ENCODE measurements around the gene M1AP.
A peak's percentile ranks its signal among the peaks of the same experiment; 100 is the strongest.

The M1AP gene

GRCh38 chr2:74529357-74530238 is 118.5 kb downstream of the M1AP start, which contains the start of the genes AUP1 and HTRA2:
Gene AUP1, minus strand, starts transcription at chr2:74529706. Its CDS starts 77 bp downstream, at chr2:74529629.
Gene HTRA2, plus strand, starts transcription at chr2:74529933. Its CDS starts 74 bp downstream, at chr2:74530007.
- Histone ChIP-seq H3K36me3 (peaks cover 54% of the 10 kb centered on the region), H3K4me2 (peak within 1 kb of the TSS; percentile 98), H3K27ac (peak within 1 kb of the TSS; percentile 96), H3K27me3 (no peaks in the 10 kb centered on the region), H4K20me1 (peaks cover 32% of the 10 kb centered on the region), H3K4me3 (peak within 1 kb of the TSS; percentile 97), H3K9me3 (no peaks in the 10 kb centered on the region), H3K9ac (peak within 1 kb of the TSS; percentile 94), H3K4me1 (peaks cover 42% of the 10 kb centered on the region)
- no peak for TF ChIP-seq Cebpa-rat (IDR thresholded peaks at IDR 0.05)

GRCh38 chr2:74528600-74529356 is 119.4 kb downstream of the M1AP start:
- H3K9me3 ChIP-seq = no peaks in the 10 kb centered on the region
- peak overlapping the region; percentile 98 for H3K4me2 ChIP-seq
- no peaks in the 10 kb centered on the region for H3K27me3 ChIP-seq
- H3K9ac ChIP-seq = peak overlapping the region; percentile 94
- H3K36me3 ChIP-seq = peaks cover 46% of the 10 kb centered on the region
- peaks cover 42% of the 10 kb centered on the region for H3K4me1 ChIP-seq
- H4K20me1 ChIP-seq = peaks cover 32% of the 10 kb centered on the region
- peak overlapping the region; percentile 96 for H3K27ac ChIP-seq
- H3K4me3 ChIP-seq = peak overlapping the region; percentile 97
- no peak for TF ChIP-seq Cebpa-rat (IDR thresholded peaks at IDR 0.05)

- H3K9me3 ChIP-seq = no peaks in the 10 kb centered on the region
- H3K27ac ChIP-seq = no peak overlapping the region
- H3K9ac ChIP-seq = peak overlapping the region; percentile 94; the same call in 1 of the 2 replicates
- H3K27me3 ChIP-seq = no peaks in the 10 kb centered on the region
- TF ChIP-seq Cebpa-rat (IDR thresholded peaks at IDR 0.05) = no peak
- H3K4me3 ChIP-seq = peak overlapping the region; percentile 97
- peaks cover 36% of the 10 kb centered on the region for H3K36me3 ChIP-seq
- peaks cover 32% of the 10 kb centered on the region for H4K20me1 ChIP-seq
- peaks cover 41% of the 10 kb centered on the region for H3K4me1 ChIP-seq
- H3K4me2 ChIP-seq = peak overlapping the region; percentile 98
These were observed 120.4 kb downstream of the M1AP start for GRCh38 chr2:74527741-74528140.

- Histone ChIP-seq H3K36me3 (peaks cover 31% of the 10 kb centered on the region), H3K27ac (no peak overlapping the region), H3K4me1 (peaks cover 31% of the 10 kb centered on the region), H3K4me3 (no peak overlapping the region), H3K4me2 (0 out of 2 replicates have a peak overlapping the region, but pooled peaks have one; percentile 8), H4K20me1 (peaks cover 22% of the 10 kb centered on the region), H3K27me3 (no peaks in the 10 kb centered on the region; the same call in 1 of the 2 replicates), H3K9ac (no peak overlapping the region), H3K9me3 (no peaks in the 10 kb centered on the region)
- TF ChIP-seq Cebpa-rat (IDR thresholded peaks at IDR 0.05) = no peak
These were observed 121.4 kb downstream of the M1AP start for GRCh38 chr2:74526649-74527230.

GRCh38 chr2:74525717-74526648 is 122.1 kb downstream of the M1AP start, which contains the start of gene DQX1:
Gene DQX1, minus strand, starts transcription at chr2:74526231. Its CDS starts 502 bp downstream, at chr2:74525729.
- Histone ChIP-seq H3K36me3 (peaks cover 31% of the 10 kb centered on the region), H3K9me3 (no peaks in the 10 kb centered on the region), H3K4me2 (0 out of 2 replicates have a peak within 1 kb of the TSS, but pooled peaks have one; percentile 8), H3K4me1 (peaks cover 24% of the 10 kb centered on the region), H3K27me3 (no peaks in the 10 kb centered on the region; the same call in 1 of the 2 replicates), H3K9ac (no peak within 1 kb of the TSS), H3K4me3 (no peak within 1 kb of the TSS), H3K27ac (no peak within 1 kb of the TSS), H4K20me1 (peaks cover 14% of the 10 kb centered on the region)
- no peak for TF ChIP-seq Cebpa-rat (IDR thresholded peaks at IDR 0.05)

- H3K9ac ChIP-seq = no peak overlapping the region
- H3K27ac ChIP-seq = no peak overlapping the region
- H3K36me3 ChIP-seq = peaks cover 31% of the 10 kb centered on the region
- H3K9me3 ChIP-seq = no peaks in the 10 kb centered on the region
- H3K27me3 ChIP-seq = peaks cover 7% of the 10 kb centered on the region
- peaks cover 12% of the 10 kb centered on the region for H4K20me1 ChIP-seq
- peaks cover 20% of the 10 kb centered on the region for H3K4me1 ChIP-seq
- no peak overlapping the region for H3K4me2 ChIP-seq
- no peak for TF ChIP-seq Cebpa-rat (IDR thresholded peaks at IDR 0.05)
- H3K4me3 ChIP-seq = no peak overlapping the region
These were observed 123.0 kb downstream of the M1AP start for GRCh38 chr2:74524955-74525716.

GRCh38 chr2:74524005-74524404 is 124.1 kb downstream of the M1AP start:
- peaks cover 18% of the 10 kb centered on the region for H3K27me3 ChIP-seq
- no peak overlapping the region for H3K9ac ChIP-seq
- no peak overlapping the region for H3K27ac ChIP-seq
- peaks cover 31% of the 10 kb centered on the region for H3K36me3 ChIP-seq
- peaks cover 11% of the 10 kb centered on the region for H4K20me1 ChIP-seq
- H3K4me2 ChIP-seq = no peak overlapping the region
- no peak for TF ChIP-seq Cebpa-rat (IDR thresholded peaks at IDR 0.05)
- no peaks in the 10 kb centered on the region for H3K9me3 ChIP-seq
- peaks cover 20% of the 10 kb centered on the region for H3K4me1 ChIP-seq
- no peak overlapping the region for H3K4me3 ChIP-seq

- Histone ChIP-seq H3K9ac (no peak overlapping the region), H3K27ac (no peak overlapping the region), H3K27me3 (peaks cover 33% of the 10 kb centered on the region), H3K9me3 (no peaks in the 10 kb centered on the region), H3K4me3 (no peak overlapping the region), H3K36me3 (peaks cover 23% of the 10 kb centered on the region), H4K20me1 (no peaks in the 10 kb centered on the region; the same call in 1 of the 2 replicates), H3K4me1 (peaks cover 5% of the 10 kb centered on the region), H3K4me2 (no peak overlapping the region)
- TF ChIP-seq Cebpa-rat (IDR thresholded peaks at IDR 0.05) = no peak
These were observed 125.6 kb downstream of the M1AP start for GRCh38 chr2:74522516-74522915.

All from BLaER1 (cell line).